Activated T-helper 17 cell treated with anti-CD3 and anti-CD28 coated beads, Interleukin-2, amount 50 U/mL, for 72 hours (primary cell): ENCODE measurements around the gene YAP1. TPM values are rescaled to one million over a fixed set of nuclear protein-coding genes. Genes with fewer than 3 reads are reported as not detected.
A peak's percentile ranks its signal among the peaks of the same experiment; 100 is the strongest.

ENCODE experiments used
- ATAC-seq: fragments of 150-1000 bp; cut with Tn5 transposase; replicated peaks from 2 replicates; pipeline ENCODE4 v1.10.0; 2021; ENCODE audit warnings: mild to moderate bottlenecking, moderate library complexity
- H3K27ac Mint-ChIP-seq: one replicate; pipeline ENCODE4 v1.8.0; 2022; ENCODE audit warnings: mixed read lengths
- H3K27me3 Mint-ChIP-seq: one replicate; pipeline ENCODE4 v1.8.0; 2022; ENCODE audit warnings: mixed read lengths
- H3K36me3 Mint-ChIP-seq: one replicate; pipeline ENCODE4 v1.8.0; 2022; ENCODE audit warnings: low read depth, mild to moderate bottlenecking, mixed read lengths
- H3K4me1 Mint-ChIP-seq: one replicate; pipeline ENCODE4 v1.8.0; 2022; ENCODE audit warnings: mixed read lengths
- H3K4me3 Mint-ChIP-seq: one replicate; pipeline ENCODE4 v1.8.0; 2022; ENCODE audit warnings: mild to moderate bottlenecking, mixed read lengths
- H3K9me3 Mint-ChIP-seq: one replicate; pipeline ENCODE4 v1.8.0; 2022; ENCODE audit warnings: mixed read lengths
- total RNA-seq, 2 donors: library from RNA; stranded (reverse); gene quantifications; one replicate each; pipeline ENCODE4 v1.2.3, GENCODE V29; 2022

YAP1 gene
- under 1 TPM; 0.30 to 0.98 TPM for total RNA-seq

DNA sequence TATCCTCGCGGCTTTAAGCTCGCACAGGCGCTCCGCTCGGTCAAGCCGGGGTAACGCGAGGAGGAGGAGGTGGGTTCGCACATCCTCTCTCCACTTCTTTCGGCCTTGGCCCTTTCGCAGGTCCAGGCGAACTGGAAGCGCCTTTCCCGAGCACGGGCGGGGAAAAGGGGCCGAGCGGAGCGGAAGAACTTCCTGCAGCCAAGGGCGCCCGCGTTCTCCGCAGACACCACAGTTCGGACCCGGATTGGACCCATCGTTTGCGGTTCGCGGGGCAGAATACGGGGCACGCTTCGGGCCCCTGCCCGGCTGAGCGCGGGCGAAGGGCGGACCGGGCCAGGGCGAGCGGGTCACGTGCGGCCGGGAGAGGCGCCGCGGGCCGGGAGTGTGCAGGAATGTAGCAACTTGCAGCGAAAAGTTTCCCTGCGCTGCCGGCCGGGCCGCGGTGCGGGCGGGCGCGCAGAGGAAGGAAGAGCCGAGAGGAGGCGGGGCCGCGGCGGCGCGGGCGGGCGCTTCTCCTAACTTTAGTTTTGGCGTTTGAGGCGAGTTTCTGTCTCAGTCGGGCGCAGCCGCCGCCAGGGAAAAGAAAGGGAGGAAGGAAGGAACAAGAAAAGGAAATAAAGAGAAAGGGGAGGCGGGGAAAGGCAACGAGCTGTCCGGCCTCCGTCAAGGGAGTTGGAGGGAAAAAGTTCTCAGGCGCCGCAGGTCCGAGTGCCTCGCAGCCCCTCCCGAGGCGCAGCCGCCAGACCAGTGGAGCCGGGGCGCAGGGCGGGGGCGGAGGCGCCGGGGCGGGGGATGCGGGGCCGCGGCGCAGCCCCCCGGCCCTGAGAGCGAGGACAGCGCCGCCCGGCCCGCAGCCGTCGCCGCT is at the start of gene YAP1:
Gene YAP1, plus strand, starts transcription at position 552 of the 865 bp plus-strand sequence. CDS start 402 bp downstream, outside the sequence.
- peaks cover 13% of the 10 kb centered on the region for H3K27me3 Mint-ChIP-seq

DNA sequence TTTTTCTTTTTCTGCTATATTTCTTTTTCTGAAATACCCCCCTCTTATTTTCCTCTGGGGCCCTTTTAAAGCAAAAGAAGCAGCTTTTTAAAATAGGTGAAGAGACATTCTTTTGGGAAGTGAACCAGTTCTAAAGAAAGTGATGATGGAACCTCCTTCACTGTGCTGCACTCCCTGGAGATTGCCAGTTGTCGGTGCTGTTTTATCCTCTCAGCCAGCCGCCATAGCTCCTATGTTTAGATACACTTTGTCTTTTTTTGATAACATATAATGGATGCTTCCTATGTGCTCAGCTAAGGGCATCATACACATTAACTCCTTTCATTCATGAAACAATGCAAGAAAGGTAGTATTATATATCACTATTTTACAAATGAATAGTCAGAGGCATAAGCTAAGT is 49.0 kb upstream of the YAP1 start:
- H3K36me3 Mint-ChIP-seq = no peaks in the 10 kb centered on the region

More for the DNA sequence above, at the start of gene YAP1:
- peak; percentile 78 for ATAC-seq
- Mint-ChIP-seq H3K36me3 (no peaks in the 10 kb centered on the region), H3K9me3 (no peaks in the 10 kb centered on the region), H3K4me3 (peak within 1 kb of the TSS; percentile 90), H3K27ac (no peak within 1 kb of the TSS), H3K4me1 (peaks cover 5% of the 10 kb centered on the region)

DNA sequence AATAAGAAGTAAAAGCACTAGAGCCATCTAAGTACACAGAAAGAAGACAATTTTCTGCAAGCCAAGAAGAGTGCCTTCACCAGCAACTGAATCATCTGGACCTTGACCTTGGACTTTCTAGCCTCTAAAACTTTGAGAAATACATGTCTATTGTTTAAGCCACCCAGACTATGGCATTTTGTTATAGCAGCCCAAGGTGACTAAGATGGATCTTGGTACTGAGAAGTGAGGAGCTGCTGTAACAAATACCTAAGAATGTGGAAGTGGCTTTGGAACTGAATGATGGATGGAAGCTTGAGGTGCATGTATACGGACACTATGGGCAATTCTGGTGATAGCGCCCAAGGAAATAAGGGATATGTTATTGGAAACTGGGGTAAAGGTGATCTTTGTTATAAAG is 48.1 kb upstream of the YAP1 start:
- Mint-ChIP-seq H3K9me3 (no peaks in the 10 kb centered on the region), H3K27ac (no peak overlapping the region), H3K4me1 (no peaks in the 10 kb centered on the region), H3K36me3 (no peaks in the 10 kb centered on the region), H3K27me3 (peaks cover 13% of the 10 kb centered on the region), H3K4me3 (no peak overlapping the region)
- no peak for ATAC-seq

More for the DNA sequence above, 49.0 kb upstream of the YAP1 start:
- no peak for ATAC-seq
- H3K27ac Mint-ChIP-seq = no peak overlapping the region
- peaks cover 13% of the 10 kb centered on the region for H3K27me3 Mint-ChIP-seq
- no peaks in the 10 kb centered on the region for H3K4me1 Mint-ChIP-seq
- H3K4me3 Mint-ChIP-seq = no peak overlapping the region
- H3K9me3 Mint-ChIP-seq = no peaks in the 10 kb centered on the region

DNA sequence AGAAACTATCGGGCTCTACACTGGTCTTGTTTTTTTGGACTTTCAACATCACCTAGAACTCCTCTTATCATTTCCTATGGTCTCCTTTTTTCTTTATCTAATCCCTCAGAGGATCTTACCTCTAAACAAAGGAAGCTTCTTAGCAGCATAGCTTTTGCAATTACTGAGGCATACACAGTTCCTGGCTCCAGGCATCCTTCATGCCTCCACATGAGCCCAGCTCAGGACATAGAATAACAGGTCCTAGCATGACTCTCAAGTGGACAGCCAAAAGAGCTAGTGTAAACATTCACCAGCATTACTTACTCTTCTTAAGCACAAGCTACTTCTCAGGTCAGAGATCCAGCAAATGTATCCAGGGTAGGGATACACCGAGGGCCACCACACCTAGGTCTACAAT is 45.9 kb upstream of the YAP1 start:
- Mint-ChIP-seq H3K9me3 (no peaks in the 10 kb centered on the region), H3K36me3 (no peaks in the 10 kb centered on the region), H3K27ac (no peak overlapping the region), H3K4me3 (no peak overlapping the region), H3K4me1 (no peaks in the 10 kb centered on the region), H3K27me3 (peaks cover 16% of the 10 kb centered on the region)
- no peak for ATAC-seq

DNA sequence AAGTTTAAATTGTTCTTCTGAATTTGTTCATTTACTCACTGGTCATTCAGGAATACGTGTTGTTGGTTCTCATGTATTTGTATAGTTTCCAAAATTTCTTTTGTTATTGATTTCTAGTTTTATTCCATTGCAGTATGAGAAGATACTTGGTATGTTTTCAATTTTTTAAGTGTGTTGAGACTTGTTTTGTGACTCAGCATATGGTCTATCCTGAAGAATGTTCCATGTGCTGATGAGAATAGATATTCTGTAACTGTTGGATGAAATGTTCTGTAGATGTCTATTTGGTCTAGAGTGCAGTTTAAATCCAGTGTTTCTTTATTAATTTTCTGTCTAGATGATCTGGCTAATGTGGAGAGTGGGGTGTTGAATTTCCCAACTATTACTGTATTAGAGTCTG is 39.5 kb upstream of the YAP1 start:
- Mint-ChIP-seq H3K4me1 (no peaks in the 10 kb centered on the region), H3K9me3 (peaks cover 18% of the 10 kb centered on the region), H3K27me3 (peaks cover 4% of the 10 kb centered on the region), H3K36me3 (no peaks in the 10 kb centered on the region), H3K27ac (no peak overlapping the region), H3K4me3 (no peak overlapping the region)
- ATAC-seq = no peak

- Mint-ChIP-seq H3K36me3 (no peaks in the 10 kb centered on the region), H3K4me1 (no peaks in the 10 kb centered on the region), H3K9me3 (peaks cover 18% of the 10 kb centered on the region), H3K27me3 (peaks cover 10% of the 10 kb centered on the region), H3K27ac (no peak overlapping the region), H3K4me3 (no peak overlapping the region)
- no peak for ATAC-seq
These were observed 38.5 kb upstream of the YAP1 start for GRCh38 chr11:102071497-102072472.

GRCh38 chr11:102073253-102073652 is 37.0 kb upstream of the YAP1 start:
- Mint-ChIP-seq H3K27me3 (peaks cover 10% of the 10 kb centered on the region), H3K4me1 (no peaks in the 10 kb centered on the region), H3K4me3 (no peak overlapping the region), H3K9me3 (peaks cover 18% of the 10 kb centered on the region), H3K36me3 (no peaks in the 10 kb centered on the region), H3K27ac (no peak overlapping the region)
- ATAC-seq = no peak

- H3K4me1 Mint-ChIP-seq = no peaks in the 10 kb centered on the region
- H3K27me3 Mint-ChIP-seq = peaks cover 16% of the 10 kb centered on the region
- no peak overlapping the region for H3K4me3 Mint-ChIP-seq
- ATAC-seq = no peak
- H3K36me3 Mint-ChIP-seq = no peaks in the 10 kb centered on the region
- no peaks in the 10 kb centered on the region for H3K9me3 Mint-ChIP-seq
- no peak overlapping the region for H3K27ac Mint-ChIP-seq
These were observed 30.6 kb upstream of the YAP1 start for GRCh38 chr11:102079625-102080024.

- Mint-ChIP-seq H3K27ac (no peak overlapping the region), H3K9me3 (no peaks in the 10 kb centered on the region), H3K36me3 (no peaks in the 10 kb centered on the region), H3K4me3 (no peak overlapping the region), H3K27me3 (peaks cover 11% of the 10 kb centered on the region), H3K4me1 (no peaks in the 10 kb centered on the region)
- no peak for ATAC-seq
These were observed 28.9 kb upstream of the YAP1 start for GRCh38 chr11:102081313-102081712.

- no peak for ATAC-seq
- no peak overlapping the region for H3K4me3 Mint-ChIP-seq
These were observed 24.2 kb upstream of the YAP1 start for GRCh38 chr11:102085864-102086551.

GRCh38 chr11:102097186-102097585 is 13.1 kb upstream of the YAP1 start:
- Mint-ChIP-seq H3K27me3 (peaks cover 3% of the 10 kb centered on the region), H3K4me1 (no peaks in the 10 kb centered on the region), H3K9me3 (no peaks in the 10 kb centered on the region), H3K27ac (no peak overlapping the region), H3K4me3 (no peak overlapping the region), H3K36me3 (no peaks in the 10 kb centered on the region)
- no peak for ATAC-seq

More at GRCh38 chr11:102085864-102086551, 24.2 kb upstream of the YAP1 start:
- Mint-ChIP-seq H3K4me1 (no peaks in the 10 kb centered on the region), H3K9me3 (no peaks in the 10 kb centered on the region), H3K36me3 (no peaks in the 10 kb centered on the region), H3K27ac (no peak overlapping the region), H3K27me3 (peaks cover 7% of the 10 kb centered on the region)

DNA sequence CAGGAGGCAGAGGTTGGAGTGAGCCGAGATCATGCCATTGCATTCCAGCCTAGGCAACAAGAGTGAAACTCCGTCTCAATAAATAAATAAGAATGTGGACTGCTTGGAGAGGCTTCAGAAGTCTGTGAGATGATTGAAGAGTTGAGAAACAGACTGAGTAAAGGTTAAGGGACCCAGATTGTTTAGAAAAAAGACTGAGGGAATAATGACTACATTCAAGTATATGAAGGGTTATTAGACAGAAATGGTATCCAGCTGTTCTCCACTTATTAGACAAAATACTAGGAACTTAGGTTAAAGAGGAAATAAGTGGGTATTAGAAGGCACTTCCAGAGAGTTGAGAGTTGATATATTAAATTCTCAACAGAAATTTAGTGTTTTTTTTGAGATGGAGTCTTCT is 10.5 kb upstream of the YAP1 start:
- H3K4me3 Mint-ChIP-seq = no peak overlapping the region
- peaks cover 4% of the 10 kb centered on the region for H3K9me3 Mint-ChIP-seq
- H3K36me3 Mint-ChIP-seq = no peaks in the 10 kb centered on the region
- no peak for ATAC-seq
- peaks cover 5% of the 10 kb centered on the region for H3K4me1 Mint-ChIP-seq
- no peak overlapping the region for H3K27ac Mint-ChIP-seq
- peaks cover 11% of the 10 kb centered on the region for H3K27me3 Mint-ChIP-seq

DNA sequence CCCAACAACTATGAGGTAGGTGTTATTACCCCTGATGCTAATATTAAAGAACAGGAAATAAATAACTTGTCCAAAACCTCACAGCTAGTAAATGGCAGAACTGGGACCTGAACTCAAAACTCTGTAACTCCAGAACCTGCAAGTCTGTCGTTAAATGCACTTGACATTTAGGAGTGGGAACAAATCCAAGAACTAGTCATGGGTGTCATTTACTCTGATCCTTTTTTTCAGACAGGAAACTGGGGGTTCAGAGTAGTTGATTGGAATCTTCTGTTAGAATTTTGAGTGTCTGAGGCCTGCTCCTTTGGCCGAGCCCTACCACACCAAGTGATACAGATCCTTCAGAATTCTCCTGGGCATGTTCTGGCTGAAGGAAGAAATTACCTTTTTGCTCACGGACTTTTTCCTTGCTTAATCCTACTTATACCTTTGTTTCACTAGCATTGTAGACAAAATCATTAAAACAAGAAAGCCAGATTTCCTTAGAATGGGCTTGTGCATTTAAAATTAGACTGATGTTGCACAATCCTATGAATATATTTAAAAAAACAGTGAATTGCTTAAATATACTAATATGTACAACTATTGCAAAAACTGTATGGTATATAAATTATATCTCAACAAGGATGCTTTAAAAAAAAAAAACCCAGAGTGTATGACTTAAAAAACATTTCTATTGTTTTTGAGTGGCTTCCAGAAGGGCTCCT is 1.4 kb upstream of the YAP1 start:
- no peak for ATAC-seq
- H3K27me3 Mint-ChIP-seq = peaks cover 12% of the 10 kb centered on the region
- H3K9me3 Mint-ChIP-seq = peaks cover 4% of the 10 kb centered on the region
- H3K4me1 Mint-ChIP-seq = peaks cover 10% of the 10 kb centered on the region
- no peak overlapping the region for H3K27ac Mint-ChIP-seq
- no peaks in the 10 kb centered on the region for H3K36me3 Mint-ChIP-seq
- H3K4me3 Mint-ChIP-seq = peak overlapping the region; percentile 90

DNA sequence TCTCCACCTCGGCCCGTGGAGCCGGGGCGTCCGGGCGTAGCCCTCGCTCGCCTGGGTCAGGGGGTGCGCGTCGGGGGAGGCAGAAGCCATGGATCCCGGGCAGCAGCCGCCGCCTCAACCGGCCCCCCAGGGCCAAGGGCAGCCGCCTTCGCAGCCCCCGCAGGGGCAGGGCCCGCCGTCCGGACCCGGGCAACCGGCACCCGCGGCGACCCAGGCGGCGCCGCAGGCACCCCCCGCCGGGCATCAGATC is 439 bp downstream of the YAP1 start:
- H3K36me3 Mint-ChIP-seq = no peaks in the 10 kb centered on the region
- H3K27me3 Mint-ChIP-seq = peaks cover 13% of the 10 kb centered on the region
- H3K27ac Mint-ChIP-seq = no peak overlapping the region
- no peaks in the 10 kb centered on the region for H3K9me3 Mint-ChIP-seq
- H3K4me1 Mint-ChIP-seq = peaks cover 5% of the 10 kb centered on the region
- ATAC-seq = no peak
- H3K4me3 Mint-ChIP-seq = peak overlapping the region; percentile 90
